Endothelial cell of umbilical vein (primary cell): ENCODE measurements around the gene BMPR1A. TPM values are rescaled to one million over a fixed set of nuclear protein-coding genes. Genes with fewer than 3 reads are reported as not detected.
A peak's percentile ranks its signal among the peaks of the same experiment; 100 is the strongest.

Source experiments
- BruUV-seq: library from RNA; stranded (reverse); fragments of 400-500 nt; replicated peaks from 2 replicates; lab custom pipeline; 2021; lab: Mats Ljungman, UMichigan
- CTCF ChIA-PET: fragments of 300-600, 350-600 bp; sonication (Branson Sonifier 250); formaldehyde crosslinking; loops from one replicate; lab custom pipeline; 2021; ENCODE audit warnings: antibody characterized with exemption, inconsistent platforms; lab: Charles Lee
- POLR2A ChIA-PET: fragments of 300-600, 350-600 bp; sonication (Branson Sonifier 250); formaldehyde crosslinking; loops from one replicate; lab custom pipeline; 2021; ENCODE audit warnings: antibody characterized with exemption, inconsistent platforms; lab: Charles Lee
- DNase-seq: peaks from one replicate; pipeline ENCODE4 v3.0.0-alpha.2; 2011; ENCODE audit warnings: low read depth, low spot score
- FAIRE-seq: peaks from 2 replicates; lab custom pipeline; 2011; peaks lifted over from hg19 to GRCh38; lab: Jason Lieb, UNC
- H2AFZ ChIP-seq: 2 replicates; pipeline ENCODE4 v1.6.0; 2012; ENCODE audit warnings: low read depth, low read length, control low read depth, inconsistent platforms
- H3K27ac ChIP-seq: 2 replicates; pipeline ENCODE4 v1.5.1; 2011; ENCODE audit warnings: low read depth, mild to moderate bottlenecking, control low read depth, low read length, moderate library complexity; ENCODE audit not compliant: insufficient read depth
- H3K27me3 ChIP-seq, 2 experiments: 2 replicates each; pipeline versions ENCODE4 v1.6.0 to v1.6.1; 2011; ENCODE audit warnings: low read length in 2 of 2, mixed read lengths in 1 of 2; ENCODE audit not compliant: control insufficient read depth in 2 of 2, insufficient read depth in 2 of 2
- H3K36me3 ChIP-seq, 2 experiments: 2 replicates in 1 of 2; 3 replicates in 1 of 2; pipeline ENCODE4 v1.5.1; 2011; ENCODE audit warnings: low read length in 2 of 2, mild to moderate bottlenecking in 1 of 2, moderate library complexity in 1 of 2; ENCODE audit not compliant: control insufficient read depth in 2 of 2, insufficient read depth in 2 of 2; ENCODE audit errors: extremely low read depth in 1 of 2
- H3K4me1 ChIP-seq: 3 replicates; pipeline ENCODE4 v1.5.1; 2011; ENCODE audit warnings: mild to moderate bottlenecking, low read length; ENCODE audit not compliant: control insufficient read depth, insufficient read depth; ENCODE audit errors: extremely low read depth
- H3K4me2 ChIP-seq: 2 replicates; pipeline ENCODE4 v1.6.1; 2011; ENCODE audit warnings: low read length, control low read depth, mixed read lengths; ENCODE audit not compliant: insufficient read depth
- H3K4me3 ChIP-seq, 3 experiments: fragments of 200-600 bp in 1 of 3; sonication (generic), shearing (Covaris generic) in 1 of 3; replicated peaks in 1 of 3; 2 replicates each; pipeline ENCODE4 v1.5.1; 2011 to 2016; ENCODE audit warnings: control low read depth in 3 of 3, low read length in 3 of 3, mild to moderate bottlenecking in 2 of 3, inconsistent platforms in 1 of 3, low read depth in 1 of 3, moderate library complexity in 1 of 3; ENCODE audit not compliant: insufficient read depth in 1 of 3
- H3K79me2 ChIP-seq: 2 replicates; pipeline ENCODE4 v1.6.0; 2012; ENCODE audit warnings: low read length, inconsistent platforms; ENCODE audit not compliant: control insufficient read depth, insufficient read depth
- H3K9ac ChIP-seq: replicated peaks from 2 replicates; pipeline ENCODE3; 2011; ENCODE audit warnings: low read length, control low read depth; ENCODE audit not compliant: insufficient read depth; ENCODE audit errors: extremely low read depth
- H3K9me1 ChIP-seq: replicated peaks from 3 replicates; pipeline ENCODE4 v1.6.0; 2011; ENCODE audit warnings: mild to moderate bottlenecking, low read length; ENCODE audit not compliant: control insufficient read depth, insufficient read depth; ENCODE audit errors: extremely low read depth
- H3K9me3 ChIP-seq: replicated peaks from 2 replicates; pipeline ENCODE4 v1.5.1; 2012; ENCODE audit warnings: low read length, inconsistent platforms; ENCODE audit not compliant: control insufficient read depth, insufficient read depth
- H4K20me1 ChIP-seq: replicated peaks from 2 replicates; pipeline ENCODE3; 2011; ENCODE audit warnings: mild to moderate bottlenecking, low read length; ENCODE audit not compliant: control insufficient read depth, insufficient read depth; ENCODE audit errors: extremely low read depth
- EZH2 ChIP-seq: IDR thresholded peaks from 2 replicates; pipeline ENCODE4 v1.6.1; 2012; ENCODE audit warnings: borderline replicate concordance, low read depth, mild to moderate bottlenecking, moderate library complexity, low read length, inconsistent platforms; ENCODE audit not compliant: severe bottlenecking
- FOS ChIP-seq: IDR thresholded peaks from 2 replicates; pipeline ENCODE4 v1.6.1; 2011; ENCODE audit warnings: mild to moderate bottlenecking, low read length, moderate library complexity, borderline replicate concordance; ENCODE audit not compliant: insufficient read depth
- GATA2 ChIP-seq: IDR thresholded peaks from 2 replicates; pipeline ENCODE4 v1.7.0; 2011; ENCODE audit warnings: low read depth, mild to moderate bottlenecking, moderate library complexity, mixed read lengths, low read length; ENCODE audit not compliant: insufficient read length, insufficient read depth
- JUN ChIP-seq: IDR thresholded peaks from 2 replicates; pipeline ENCODE4 v1.6.1; 2011; ENCODE audit warnings: borderline replicate concordance, low read depth; ENCODE audit not compliant: insufficient read length, insufficient read depth
- MYC ChIP-seq: IDR thresholded peaks from one replicate; pipeline ENCODE4 v1.6.1; 2011; ENCODE audit warnings: mild to moderate bottlenecking, low read depth, low read length
- POLR2A ChIP-seq: IDR thresholded peaks from 2 replicates; pipeline ENCODE4 v1.6.1; 2012; ENCODE audit warnings: low read depth, mild to moderate bottlenecking, control low read depth, low read length
- POLR2AphosphoS5 ChIP-seq: IDR thresholded peaks from 2 replicates; pipeline ENCODE4 v1.6.1; 2012; ENCODE audit warnings: low read depth, mild to moderate bottlenecking, control low read depth, low read length, moderate library complexity; ENCODE audit not compliant: insufficient read depth
- dilution Hi-C: fragments of 300-500 bp; cut with MboI; formaldehyde crosslinking; loops from one replicate; pipeline ENCODE4 v1.15.0; 2019; ENCODE audit warnings: low sequenced_read_pairs; ENCODE audit not compliant: extremely low pct_ligation_motif_present
- intact Hi-C: fragments of 100-400 bp; cut with micrococcal nuclease; formaldehyde crosslinking; loops from one replicate; pipeline ENCODE4 v1.10.0; 2022
- polyA plus RNA-seq, 4 experiments: library from polyadenylated mRNA; depleted of rRNA in 3 of 4; stranded (reverse) in 3 of 4; unstranded in 1 of 4; fragments of >200 nt; gene quantifications; 2 replicates each; pipeline versions ENCODE4 v1.2.1 to v1.2.3, GENCODE V29; 2011 to 2012; ENCODE audit warnings: missing spikeins in 1 of 4
- total RNA-seq: library from RNA; stranded (reverse); gene quantifications from 2 replicates; pipeline ENCODE4 v1.2.3, GENCODE V29; 2021
- TF ChIP-seq, protein P1 (sequence below), 2 donors: IDR thresholded peaks; 1 replicate in 1 of 2; 2 replicates in 1 of 2; pipeline ENCODE4 v1.5.1; 2011; ENCODE audit warnings: low read length in 2 of 2, mild to moderate bottlenecking in 2 of 2, moderate library complexity in 2 of 2, control low read depth in 1 of 2, inconsistent platforms in 1 of 2, low read depth in 1 of 2; ENCODE audit not compliant: insufficient read depth in 1 of 2; ENCODE audit errors: extremely low read depth in 1 of 2
- TF ChIP-seq, protein P2 (sequence below): IDR thresholded peaks from 2 replicates; pipeline ENCODE4 v1.6.1; 2011; ENCODE audit not compliant: insufficient read depth, insufficient read length

The BMPR1A gene
- total and polyA plus RNA-seq, 2 donors (not counting 3 experiments of a cell fraction or from before 2014, with no cell fraction given): not detected

GRCh38 chr10:86969421-86970041 lies 213.1 kb downstream of the BMPR1A start:
- dilution Hi-C loops (no loop called here), intact Hi-C loops (loop anchor here (2.0 to 5.0 kb wide), 4 partner anchors 13 to 693 kb away; partner anchors contain the start of genes GLUD1, MMRN2 and SHLD2)
- no peaks in the 10 kb centered on the region for H3K36me3 ChIP-seq
- no peak overlapping the region for H3K4me3 ChIP-seq
- no peaks in the 10 kb centered on the region for H3K9me1 ChIP-seq
- H3K9me3 ChIP-seq: no peaks in the 10 kb centered on the region
- FAIRE-seq (peak; percentile 89), DNase-seq (peak; percentile 56)
- ChIA-PET POLR2A (interaction anchor here (1.4 to 2.0 kb wide), 2 partner anchors 9 to 12 kb away, joined by 3 to 11 read pairs; partner anchors contain the start of genes MMRN2 and SNCG), CTCF (interaction anchor here (0.7 to 8.5 kb wide), 8 partner anchors 9 to 276 kb away, joined by 3 to 189 read pairs (median 4); partner anchors contain the start of genes MMRN2 and SNCG)
- no peak overlapping the region for H3K9ac ChIP-seq
- no peak for TF ChIP-seq EZH2
- TF ChIP-seq, protein P1, sequence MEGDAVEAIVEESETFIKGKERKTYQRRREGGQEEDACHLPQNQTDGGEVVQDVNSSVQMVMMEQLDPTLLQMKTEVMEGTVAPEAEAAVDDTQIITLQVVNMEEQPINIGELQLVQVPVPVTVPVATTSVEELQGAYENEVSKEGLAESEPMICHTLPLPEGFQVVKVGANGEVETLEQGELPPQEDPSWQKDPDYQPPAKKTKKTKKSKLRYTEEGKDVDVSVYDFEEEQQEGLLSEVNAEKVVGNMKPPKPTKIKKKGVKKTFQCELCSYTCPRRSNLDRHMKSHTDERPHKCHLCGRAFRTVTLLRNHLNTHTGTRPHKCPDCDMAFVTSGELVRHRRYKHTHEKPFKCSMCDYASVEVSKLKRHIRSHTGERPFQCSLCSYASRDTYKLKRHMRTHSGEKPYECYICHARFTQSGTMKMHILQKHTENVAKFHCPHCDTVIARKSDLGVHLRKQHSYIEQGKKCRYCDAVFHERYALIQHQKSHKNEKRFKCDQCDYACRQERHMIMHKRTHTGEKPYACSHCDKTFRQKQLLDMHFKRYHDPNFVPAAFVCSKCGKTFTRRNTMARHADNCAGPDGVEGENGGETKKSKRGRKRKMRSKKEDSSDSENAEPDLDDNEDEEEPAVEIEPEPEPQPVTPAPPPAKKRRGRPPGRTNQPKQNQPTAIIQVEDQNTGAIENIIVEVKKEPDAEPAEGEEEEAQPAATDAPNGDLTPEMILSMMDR (IDR thresholded peaks at IDR 0.05; ENCODE audit: extremely low read depth in 1 of 2, insufficient read depth in 1 of 2, low read depth in 1 of 2, low read length in 2 of 2): no peak
- no peak for TF ChIP-seq POLR2A
- TF ChIP-seq, protein P2, sequence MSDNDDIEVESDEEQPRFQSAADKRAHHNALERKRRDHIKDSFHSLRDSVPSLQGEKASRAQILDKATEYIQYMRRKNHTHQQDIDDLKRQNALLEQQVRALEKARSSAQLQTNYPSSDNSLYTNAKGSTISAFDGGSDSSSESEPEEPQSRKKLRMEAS: no peak
- peak; percentile 60 for TF ChIP-seq FOS
- no peak for TF ChIP-seq MYC
- TF ChIP-seq GATA2: no peak
- TF ChIP-seq JUN: no peak
- peak; percentile 24 for TF ChIP-seq POLR2AphosphoS5
- peak overlapping the region; percentile 29 for H3K27ac ChIP-seq
- no peaks in the 10 kb centered on the region for H3K27me3 ChIP-seq
- no peak overlapping the region for H2AFZ ChIP-seq
- H3K4me1 ChIP-seq: peaks cover 55% of the 10 kb centered on the region
- peak overlapping the region; percentile 49 for H3K4me2 ChIP-seq
- no TSS peak for BruUV-seq
- H3K79me2 ChIP-seq: no peaks in the 10 kb centered on the region
- no peaks in the 10 kb centered on the region for H4K20me1 ChIP-seq
